ENCODE data around the gene CASK.

Gene CASK

GRCh38 chrX:41923211-41923977 is at the start of gene CASK:
CASK (minus strand) TSS chrX:41923554; CDS start chrX:41922988, 566 bp downstream.
- TF ChIP-seq CTCF (IDR thresholded peaks at IDR 0.05; ENCODE audit: low read depth, low read length, missing control alignments), result no peak
- peak; percentile 40 for DNase-seq (ENCODE audit: low read depth)
- H3K4me3 ChIP-seq (ENCODE audit: low read depth, low read length), result peak within 1 kb of the TSS; percentile 73

- H3K4me3 ChIP-seq (ENCODE audit: low read depth, low read length), result no peak overlapping the region
- no peak for DNase-seq (ENCODE audit: low read depth)
- TF ChIP-seq CTCF (IDR thresholded peaks at IDR 0.05; ENCODE audit: low read depth, low read length, missing control alignments), result no peak
Measured at GRCh38 chrX:41971346-41971745, 48.0 kb upstream of the CASK start.

GRCh38 chrX:41970419-41970818 is 47.1 kb upstream of the CASK start:
- H3K4me3 ChIP-seq (ENCODE audit: low read depth, low read length), result no peak overlapping the region
- TF ChIP-seq CTCF (IDR thresholded peaks at IDR 0.05; ENCODE audit: low read depth, low read length, missing control alignments), result no peak
- no peak for DNase-seq (ENCODE audit: low read depth)

GRCh38 chrX:41963348-41963747 is 40.0 kb upstream of the CASK start:
- TF ChIP-seq CTCF (IDR thresholded peaks at IDR 0.05; ENCODE audit: low read depth, low read length, missing control alignments), result no peak
- DNase-seq (ENCODE audit: low read depth), result no peak
- H3K4me3 ChIP-seq (ENCODE audit: low read depth, low read length), result no peak overlapping the region

- DNase-seq (ENCODE audit: low read depth), result no peak
- TF ChIP-seq CTCF (IDR thresholded peaks at IDR 0.05; ENCODE audit: low read depth, low read length, missing control alignments), result no peak
- H3K4me3 ChIP-seq (ENCODE audit: low read depth, low read length), result no peak overlapping the region
Measured at GRCh38 chrX:41960142-41960541, 36.8 kb upstream of the CASK start.

GRCh38 chrX:41958861-41959260 is 35.5 kb upstream of the CASK start:
- no peak overlapping the region for H3K4me3 ChIP-seq (ENCODE audit: low read depth, low read length)
- no peak for DNase-seq (ENCODE audit: low read depth)
- no peak for TF ChIP-seq CTCF (IDR thresholded peaks at IDR 0.05; ENCODE audit: low read depth, low read length, missing control alignments)

- TF ChIP-seq CTCF (IDR thresholded peaks at IDR 0.05; ENCODE audit: low read depth, low read length, missing control alignments), result no peak
- DNase-seq (ENCODE audit: low read depth), result no peak
- H3K4me3 ChIP-seq (ENCODE audit: low read depth, low read length), result no peak overlapping the region
Measured at GRCh38 chrX:41956027-41956426, 32.7 kb upstream of the CASK start.

Measured in GM12864 (cell line).